H1 (cell line): ENCODE results near the gene NHLRC2. TPM values are rescaled to one million over a fixed set of nuclear protein-coding genes. Genes with fewer than 3 reads are reported as not detected.

Source experiments
- CTCF ChIA-PET: fragments of 300-600 bp; sonication (Branson Sonifier 250); formaldehyde crosslinking; loops from one replicate; lab custom pipeline; 2021; ENCODE audit not compliant: partially characterized antibody; lab: Charles Lee
- POLR2A ChIA-PET: fragments of 300-600 bp; sonication (Branson Sonifier 250); formaldehyde crosslinking; loops from one replicate; lab custom pipeline; 2021; ENCODE audit warnings: inconsistent platforms; ENCODE audit not compliant: partially characterized antibody; lab: Charles Lee
- DNase-seq, 2 experiments: peaks; one replicate each; pipeline versions ENCODE4 v3.0.0 to v3.0.0-alpha.2; 2010 to 2022; ENCODE audit warnings: low spot score in 2 of 2, low read depth in 1 of 2, mixed read lengths in 1 of 2
- FAIRE-seq: peaks from 2 replicates; lab custom pipeline; 2011; peaks lifted over from hg19 to GRCh38; lab: Jason Lieb, UNC
- H2AFZ ChIP-seq: 2 replicates; pipeline ENCODE4 v1.8.1; 2012; ENCODE audit warnings: low read length, inconsistent platforms
- H2AK5ac ChIP-seq: 2 replicates; pipeline ENCODE4 v1.6.1; 2013; ENCODE audit warnings: low read depth, low read length
- H2BK120ac ChIP-seq: replicated peaks from 2 replicates; pipeline ENCODE3; 2013; ENCODE audit warnings: low read depth, low read length, inconsistent platforms
- H2BK12ac ChIP-seq: 2 replicates; pipeline ENCODE4 v1.6.1; 2013; ENCODE audit warnings: low read depth, low read length
- H2BK15ac ChIP-seq: 2 replicates; pipeline ENCODE4 v1.6.1; 2013; ENCODE audit warnings: low read length
- H2BK20ac ChIP-seq: 2 replicates; pipeline ENCODE4 v1.6.1; 2013; ENCODE audit warnings: low read length
- H2BK5ac ChIP-seq: 2 replicates; pipeline ENCODE4 v1.6.1; 2013; ENCODE audit warnings: low read depth, low read length
- H3K14ac ChIP-seq: 2 replicates; pipeline ENCODE4 v1.6.1; 2013; ENCODE audit warnings: inconsistent platforms; ENCODE audit not compliant: insufficient read length
- H3K18ac ChIP-seq: 2 replicates; pipeline ENCODE4 v1.6.1; 2013; ENCODE audit warnings: low read length; ENCODE audit errors: extremely low read depth
- H3K23ac ChIP-seq: 2 replicates; pipeline ENCODE4 v1.6.1; 2013; ENCODE audit warnings: inconsistent platforms; ENCODE audit not compliant: insufficient read length
- H3K23me2 ChIP-seq: 2 replicates; pipeline ENCODE4 v1.6.1; 2013; ENCODE audit warnings: low read depth, low read length
- H3K27ac ChIP-seq: 2 replicates; pipeline ENCODE4 v1.6.1; 2011; ENCODE audit warnings: low read depth, low read length, inconsistent platforms
- H3K27me3 ChIP-seq, 4 experiments: replicated peaks in 1 of 4; 1 replicate in 1 of 4; 2 replicates in 3 of 4; pipeline versions ENCODE4 v1.6.1 to v1.8.1; 2011 to 2013; ENCODE audit warnings: low read length in 3 of 4, mild to moderate bottlenecking in 3 of 4, inconsistent platforms in 2 of 4, mixed read lengths in 2 of 4, moderate library complexity in 1 of 4; ENCODE audit not compliant: control insufficient read depth in 3 of 4, insufficient read depth in 3 of 4; ENCODE audit errors: extremely low read depth in 1 of 4
- H3K36me3 ChIP-seq, 4 experiments: 2 replicates each; pipeline versions ENCODE4 v1.6.1 to v1.8.1; 2011 to 2013; ENCODE audit warnings: mild to moderate bottlenecking in 4 of 4, low read length in 3 of 4, moderate library complexity in 2 of 4, control low read depth in 1 of 4, inconsistent platforms in 1 of 4; ENCODE audit not compliant: insufficient read depth in 4 of 4, control insufficient read depth in 2 of 4
- H3K4ac ChIP-seq: replicated peaks from 2 replicates; pipeline ENCODE3; 2013; ENCODE audit warnings: low read length, low read depth, mixed read lengths, inconsistent platforms; ENCODE audit not compliant: insufficient read length
- H3K4me1 ChIP-seq, 4 experiments: replicated peaks in 1 of 4; 1 replicate in 1 of 4; 2 replicates in 3 of 4; pipeline versions ENCODE4 v1.6.1 to v1.8.1; 2011 to 2013; ENCODE audit warnings: low read length in 3 of 4, inconsistent platforms in 2 of 4, mixed read lengths in 1 of 4; ENCODE audit not compliant: insufficient read depth in 4 of 4, control insufficient read depth in 3 of 4
- H3K4me2 ChIP-seq, 2 experiments: 2 replicates each; pipeline versions ENCODE4 v1.6.1 to v1.8.1; 2011 to 2013; ENCODE audit warnings: low read depth in 2 of 2, low read length in 2 of 2, control low read depth in 1 of 2, inconsistent platforms in 1 of 2, mild to moderate bottlenecking in 1 of 2; ENCODE audit not compliant: insufficient read depth in 1 of 2
- H3K4me3 ChIP-seq, 4 experiments: fragments of 200-600, 300-600 bp in 1 of 4; sonication (generic), shearing (Covaris generic), sonication (Bioruptor Twin) in 1 of 4; 2 replicates each; pipeline versions ENCODE4 v1.5.1 to v1.8.1; 2011 to 2016; ENCODE audit warnings: low read length in 4 of 4, low read depth in 3 of 4, control low read depth in 2 of 4, inconsistent platforms in 2 of 4, mild to moderate bottlenecking in 2 of 4, mixed read lengths in 1 of 4, moderate library complexity in 1 of 4; ENCODE audit not compliant: insufficient read depth in 2 of 4; ENCODE audit errors: extremely low read depth in 1 of 4
- H3K56ac ChIP-seq: replicated peaks from 2 replicates; pipeline ENCODE3; 2013; ENCODE audit warnings: low read depth, mild to moderate bottlenecking, mixed read lengths, low read length, inconsistent platforms; ENCODE audit not compliant: insufficient read length
- H3K79me1 ChIP-seq: 2 replicates; pipeline ENCODE4 v1.6.1; 2013; ENCODE audit warnings: low read depth, low read length, control low read depth
- H3K79me2 ChIP-seq, 2 experiments: 2 replicates each; pipeline versions ENCODE4 v1.6.1 to v1.8.1; 2012 to 2013; ENCODE audit warnings: low read length in 2 of 2, mild to moderate bottlenecking in 2 of 2, inconsistent platforms in 1 of 2; ENCODE audit not compliant: insufficient read depth in 2 of 2, control insufficient read depth in 1 of 2
- H3K9ac ChIP-seq, 4 experiments: replicated peaks in 1 of 4; 1 replicate in 1 of 4; 2 replicates in 3 of 4; pipeline versions ENCODE4 v1.6.1 to v1.8.1; 2011 to 2013; ENCODE audit warnings: low read depth in 3 of 4, low read length in 3 of 4, control low read depth in 2 of 4, mild to moderate bottlenecking in 2 of 4, moderate library complexity in 2 of 4, inconsistent platforms in 1 of 4; ENCODE audit errors: extremely low read depth in 1 of 4
- H3K9me3 ChIP-seq, 2 experiments: 2 replicates each; pipeline versions ENCODE4 v1.6.1 to v1.8.1; 2012 to 2013; ENCODE audit warnings: mild to moderate bottlenecking in 2 of 2, moderate library complexity in 2 of 2, control low read depth in 1 of 2, inconsistent platforms in 1 of 2, low read depth in 1 of 2, low read length in 1 of 2, mixed read lengths in 1 of 2; ENCODE audit not compliant: insufficient read depth in 2 of 2
- H4K20me1 ChIP-seq, 2 experiments: replicated peaks in 1 of 2; 2 replicates each; pipeline versions ENCODE3 to v1.8.1; 2011 to 2013; ENCODE audit warnings: inconsistent platforms in 2 of 2, low read length in 2 of 2, mild to moderate bottlenecking in 1 of 2; ENCODE audit not compliant: insufficient read depth in 2 of 2, control insufficient read depth in 1 of 2
- H4K5ac ChIP-seq: 2 replicates; pipeline ENCODE4 v1.6.1; 2013; ENCODE audit warnings: low read length, low read depth, mixed read lengths, inconsistent platforms; ENCODE audit not compliant: insufficient read length
- H4K8ac ChIP-seq: 2 replicates; pipeline ENCODE4 v1.8.0; 2013; ENCODE audit warnings: mild to moderate bottlenecking, moderate library complexity, low read length, inconsistent platforms; ENCODE audit not compliant: insufficient read depth; ENCODE audit errors: extremely low read depth
- H4K91ac ChIP-seq: replicated peaks from 2 replicates; pipeline ENCODE3; 2013; ENCODE audit warnings: low read length, mixed read lengths, inconsistent platforms; ENCODE audit not compliant: insufficient read length
- EGR1 ChIP-seq: IDR thresholded peaks from 2 replicates; pipeline ENCODE4 v1.6.1; 2011; ENCODE audit warnings: low read depth, low read length, borderline replicate concordance
- GABPA ChIP-seq: IDR thresholded peaks from 2 replicates; pipeline ENCODE4 v1.6.1; 2011; ENCODE audit warnings: mild to moderate bottlenecking, low read length, moderate library complexity, borderline replicate concordance; ENCODE audit not compliant: insufficient read depth
- GTF2F1 ChIP-seq: IDR thresholded peaks from 2 replicates; pipeline ENCODE4 v1.6.1; 2012; ENCODE audit warnings: low read depth, low read length, improper control_type of control experiment, borderline replicate concordance
- KDM4A ChIP-seq: IDR thresholded peaks from one replicate; pipeline ENCODE4 v1.7.1; 2012; ENCODE audit warnings: low read depth, mild to moderate bottlenecking, moderate library complexity, low read length, inconsistent platforms; ENCODE audit not compliant: severe bottlenecking
- KDM5A ChIP-seq: fragments of 200-600 bp; IDR thresholded peaks from 2 replicates; pipeline ENCODE4 v1.7.1; 2012; ENCODE audit warnings: mild to moderate bottlenecking, low read length, inconsistent platforms, mixed read lengths
- NRF1 ChIP-seq: IDR thresholded peaks from 2 replicates; pipeline ENCODE4 v1.6.1; 2011; ENCODE audit warnings: mild to moderate bottlenecking, low read depth, low read length, improper control_type of control experiment
- RBBP5 ChIP-seq: IDR thresholded peaks from 2 replicates; pipeline ENCODE4 v1.7.1; 2012; ENCODE audit warnings: low read depth, mild to moderate bottlenecking, inconsistent platforms, low read length, moderate library complexity, borderline replicate concordance
- RXRA ChIP-seq: IDR thresholded peaks from 2 replicates; pipeline ENCODE4 v1.6.1; 2011; ENCODE audit warnings: low read depth, mild to moderate bottlenecking, low read length, moderate library complexity; ENCODE audit not compliant: insufficient read depth
- SIRT6 ChIP-seq: IDR thresholded peaks from one replicate; pipeline ENCODE4 v1.7.1; 2012; ENCODE audit warnings: low read length, inconsistent platforms
- SP1 ChIP-seq: IDR thresholded peaks from 2 replicates; pipeline ENCODE4 v1.6.1; 2011; ENCODE audit warnings: low read depth, low read length
- WGBS, 2 experiments: shearing (Covaris generic) in 1 of 2; methylation state at CpG; one replicate each; pipeline versions ENCODE4 v1.1.6 to v1.1.7; 2013 to 2015; ENCODE audit warnings: low lambda C conversion rate in 2 of 2, mixed read lengths in 2 of 2, inconsistent platforms in 1 of 2, low coverage in 1 of 2, missing lambda C conversion rate in 1 of 2; ENCODE audit not compliant: insufficient replicate concordance in 2 of 2, insufficient coverage in 1 of 2, insufficient read length in 1 of 2; ENCODE audit errors: extremely low coverage in 1 of 2, missing lambda C conversion rate in 1 of 2; 5-methylcytosine and 5-hydroxymethylcytosine counted together
- polyA plus RNA-seq, 7 experiments: library from polyadenylated mRNA; depleted of rRNA in 3 of 7; stranded (reverse) in 5 of 7; unstranded in 2 of 7; fragments of >200 nt in 5 of 7; fragments of 200-250 nt in 2 of 7; gene quantifications; 1 replicate in 5 of 7; 2 replicates in 1 of 7; 4 replicates in 1 of 7; pipeline versions ENCODE4 v1.2.1 to v1.2.3, GENCODE V29; 2011 to 2013; ENCODE audit warnings: missing spikeins in 2 of 7, mixed read lengths in 2 of 7
- total RNA-seq: library from RNA; stranded (reverse); fragmentation: NEBNext Ultra II Directional; extraction: Animal tissue kit (Norgen Biotek cat#: 25700); gene quantifications from 2 replicates; pipeline ENCODE4 v1.2.1, GENCODE V29; 2021
- TF ChIP-seq, protein P1 (sequence below): IDR thresholded peaks from 2 replicates; pipeline ENCODE4 v1.6.1; 2011; ENCODE audit warnings: low read depth, mild to moderate bottlenecking, low read length; ENCODE audit not compliant: insufficient read depth

NHLRC2 gene
- total and polyA plus RNA-seq, 2 of the 8 experiments (the other 6 are each of a cell fraction or from before 2014, with no cell fraction given): 4.9 to 25.6 TPM

DNA sequence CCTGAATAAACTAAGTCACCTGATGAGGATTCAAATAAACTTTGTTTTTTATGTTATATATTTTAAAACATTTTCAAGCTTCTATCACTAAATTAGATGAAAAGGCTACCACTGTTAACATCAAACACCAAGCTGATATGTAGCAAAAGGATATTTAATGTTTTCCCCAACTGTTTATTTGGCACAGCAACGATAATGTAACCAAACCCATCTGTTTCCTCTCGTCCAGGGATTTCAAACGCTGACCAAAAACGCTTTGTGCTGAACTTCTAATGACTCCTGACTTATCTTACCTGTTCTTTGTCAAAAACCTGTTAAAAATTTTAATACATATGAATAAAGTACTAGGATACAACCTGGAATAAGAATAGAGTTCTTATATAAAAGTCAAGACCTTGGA, 31.1 kb upstream of the NHLRC2 start:
- Histone ChIP-seq H3K23me2 (no peaks in the 10 kb centered on the region), H2AK5ac (no peak overlapping the region), H3K14ac (no peak overlapping the region), H3K9ac (no peak overlapping the region), H3K23ac (no peak overlapping the region), H2AFZ (no peak overlapping the region), H3K79me1 (no peaks in the 10 kb centered on the region), H4K91ac (no peak overlapping the region), H3K18ac (no peak overlapping the region), H3K27me3 (no peaks in the 10 kb centered on the region), H3K36me3 (no peaks in the 10 kb centered on the region), H2BK20ac (no peak overlapping the region), H3K4me1 (peaks cover 0 to 10% (median 2%) of the 10 kb centered on the region in 4 experiments; a peak in 5 of 7 replicates), H4K5ac (no peak overlapping the region), H3K9me3 (no peaks in the 10 kb centered on the region), H2BK12ac (no peak overlapping the region), H2BK120ac (no peak overlapping the region), H4K20me1 (no peaks in the 10 kb centered on the region), H3K4ac (no peak overlapping the region), H3K4me3 (no peak overlapping the region), H2BK15ac (no peak overlapping the region), H3K27ac (no peak overlapping the region), H4K8ac (no peak overlapping the region), H2BK5ac (no peak overlapping the region), H3K4me2 (no peak overlapping the region), H3K79me2 (no peaks in the 10 kb centered on the region), H3K56ac (no peak overlapping the region)
- ChIA-PET POLR2A (no interaction called here), CTCF (interaction anchor here (1.2 to 1.6 kb wide), 2 partner anchors 24 to 144 kb away, joined by 5 to 7 read pairs; partner anchors contain the start of gene CASP7)
- FAIRE-seq (no peak), DNase-seq (no peak)
- WGBS, 2 experiments: 87% methylated on average over 4 of the region's 4 CpGs; no CpG with 5 or more reads in 1 of the 2 experiments
- TF ChIP-seq GTF2F1: no peak
- TF ChIP-seq RBBP5: no peak
- no peak for TF ChIP-seq EGR1
- TF ChIP-seq SP1: no peak
- TF ChIP-seq, protein P1, sequence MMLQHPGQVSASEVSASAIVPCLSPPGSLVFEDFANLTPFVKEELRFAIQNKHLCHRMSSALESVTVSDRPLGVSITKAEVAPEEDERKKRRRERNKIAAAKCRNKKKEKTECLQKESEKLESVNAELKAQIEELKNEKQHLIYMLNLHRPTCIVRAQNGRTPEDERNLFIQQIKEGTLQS: no peak
- TF ChIP-seq NRF1: no peak
- TF ChIP-seq SIRT6: no peak
- no peak for TF ChIP-seq KDM4A
- no peak for TF ChIP-seq RXRA
- TF ChIP-seq GABPA: no peak
- TF ChIP-seq KDM5A: no peak
